DND-41 (cell line): ENCODE data around the gene AMPD1.

ENCODE experiments used
- ATAC-seq: fragments of 200-7000 bp; cut with Tn5 transposase; 3 replicates; pipeline ENCODE4 v1.9.1; 2021; ENCODE audit warnings: low read depth; ENCODE audit not compliant: insufficient read depth
- DNase-seq: peaks from one replicate; pipeline ENCODE4 v3.0.0-alpha.2; 2020
- H2AFZ ChIP-seq: 2 replicates; pipeline ENCODE4 v1.6.0; 2012; ENCODE audit warnings: low read depth, low read length
- H3K27ac ChIP-seq: 2 replicates; pipeline ENCODE4 v1.5.1; 2012; ENCODE audit warnings: low read length, inconsistent platforms
- H3K27me3 ChIP-seq: fragments of 200-600 bp; sonication (generic); 2 replicates; pipeline ENCODE4 v1.6.0; 2012; ENCODE audit warnings: low read length, mild to moderate bottlenecking, inconsistent platforms; ENCODE audit not compliant: insufficient read depth, poor library complexity
- H3K36me3 ChIP-seq: 2 replicates; pipeline ENCODE4 v1.5.1; 2012; ENCODE audit warnings: low read length, inconsistent platforms; ENCODE audit not compliant: insufficient read depth
- H3K4me1 ChIP-seq: 2 replicates; pipeline ENCODE4 v1.5.1; 2012; ENCODE audit warnings: mild to moderate bottlenecking, low read length; ENCODE audit not compliant: insufficient read depth
- H3K4me2 ChIP-seq: 2 replicates; pipeline ENCODE4 v1.6.0; 2012; ENCODE audit warnings: mild to moderate bottlenecking, moderate library complexity, low read length, inconsistent platforms; ENCODE audit not compliant: insufficient read depth
- H3K4me3 ChIP-seq, 2 experiments: fragments of 200-600 bp in 1 of 2; shearing (Covaris generic) in 1 of 2; 2 replicates each; pipeline ENCODE4 v1.5.1; 2012 to 2016; ENCODE audit warnings: inconsistent platforms in 2 of 2, low read length in 2 of 2, mild to moderate bottlenecking in 2 of 2, low read depth in 1 of 2, moderate library complexity in 1 of 2
- H3K79me2 ChIP-seq: 2 replicates; pipeline ENCODE4 v1.6.0; 2012; ENCODE audit warnings: low read length, inconsistent platforms; ENCODE audit not compliant: insufficient read depth
- H3K9ac ChIP-seq: 2 replicates; pipeline ENCODE4 v1.6.0; 2012; ENCODE audit warnings: low read depth, mild to moderate bottlenecking, inconsistent platforms, low read length, moderate library complexity
- H3K9me3 ChIP-seq: 2 replicates; pipeline ENCODE4 v1.5.1; 2012; ENCODE audit warnings: low read length, moderate library complexity, mild to moderate bottlenecking, inconsistent platforms; ENCODE audit not compliant: insufficient read depth, severe bottlenecking
- H4K20me1 ChIP-seq: 2 replicates; pipeline ENCODE4 v1.6.0; 2012; ENCODE audit warnings: low read length; ENCODE audit not compliant: insufficient read depth
- EZH2 ChIP-seq: IDR thresholded peaks from 3 replicates; pipeline ENCODE4 v1.6.1; 2012; ENCODE audit warnings: borderline replicate concordance, low read depth, mild to moderate bottlenecking, moderate library complexity, low read length, inconsistent platforms; ENCODE audit not compliant: severe bottlenecking
- TF ChIP-seq, protein P1 (sequence below): IDR thresholded peaks from 2 replicates; pipeline ENCODE4 v1.5.1; 2012; ENCODE audit warnings: borderline replicate concordance, low read length, moderate library complexity, mild to moderate bottlenecking; ENCODE audit not compliant: poor library complexity, severe bottlenecking; ENCODE audit errors: extremely low read depth

Gene AMPD1

DNA sequence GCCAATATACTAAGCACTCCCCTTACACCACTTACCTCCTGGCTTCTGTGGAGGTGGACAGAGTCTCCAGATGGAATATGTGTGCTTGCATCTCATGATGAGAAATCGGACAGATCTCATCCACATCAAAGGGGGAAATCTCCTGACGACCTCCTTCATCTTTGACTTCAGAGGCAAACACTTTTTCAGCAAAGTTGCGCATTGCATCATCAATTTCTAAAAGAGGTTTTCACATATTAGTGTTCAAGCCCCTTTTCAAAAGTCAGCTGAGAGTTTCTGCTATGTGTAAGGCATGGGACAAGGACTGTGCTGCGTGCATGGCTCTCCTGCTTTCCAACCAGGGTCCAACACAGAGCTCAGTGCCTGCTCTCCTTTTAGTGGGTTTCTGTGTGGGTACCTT, 6.8 kb downstream of the AMPD1 start:
- Histone ChIP-seq H2AFZ (no peak overlapping the region), H3K9me3 (no peaks in the 10 kb centered on the region), H3K9ac (no peak overlapping the region), H4K20me1 (no peaks in the 10 kb centered on the region), H3K79me2 (no peaks in the 10 kb centered on the region), H3K36me3 (no peaks in the 10 kb centered on the region), H3K27ac (no peak overlapping the region), H3K4me3 (no peak overlapping the region), H3K27me3 (peaks cover 15% of the 10 kb centered on the region), H3K4me2 (no peak overlapping the region), H3K4me1 (no peaks in the 10 kb centered on the region)
- ATAC-seq, result no peak
- TF ChIP-seq, protein P1, sequence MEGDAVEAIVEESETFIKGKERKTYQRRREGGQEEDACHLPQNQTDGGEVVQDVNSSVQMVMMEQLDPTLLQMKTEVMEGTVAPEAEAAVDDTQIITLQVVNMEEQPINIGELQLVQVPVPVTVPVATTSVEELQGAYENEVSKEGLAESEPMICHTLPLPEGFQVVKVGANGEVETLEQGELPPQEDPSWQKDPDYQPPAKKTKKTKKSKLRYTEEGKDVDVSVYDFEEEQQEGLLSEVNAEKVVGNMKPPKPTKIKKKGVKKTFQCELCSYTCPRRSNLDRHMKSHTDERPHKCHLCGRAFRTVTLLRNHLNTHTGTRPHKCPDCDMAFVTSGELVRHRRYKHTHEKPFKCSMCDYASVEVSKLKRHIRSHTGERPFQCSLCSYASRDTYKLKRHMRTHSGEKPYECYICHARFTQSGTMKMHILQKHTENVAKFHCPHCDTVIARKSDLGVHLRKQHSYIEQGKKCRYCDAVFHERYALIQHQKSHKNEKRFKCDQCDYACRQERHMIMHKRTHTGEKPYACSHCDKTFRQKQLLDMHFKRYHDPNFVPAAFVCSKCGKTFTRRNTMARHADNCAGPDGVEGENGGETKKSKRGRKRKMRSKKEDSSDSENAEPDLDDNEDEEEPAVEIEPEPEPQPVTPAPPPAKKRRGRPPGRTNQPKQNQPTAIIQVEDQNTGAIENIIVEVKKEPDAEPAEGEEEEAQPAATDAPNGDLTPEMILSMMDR, result no peak
- TF ChIP-seq EZH2, result no peak
- no peak for DNase-seq

DNA sequence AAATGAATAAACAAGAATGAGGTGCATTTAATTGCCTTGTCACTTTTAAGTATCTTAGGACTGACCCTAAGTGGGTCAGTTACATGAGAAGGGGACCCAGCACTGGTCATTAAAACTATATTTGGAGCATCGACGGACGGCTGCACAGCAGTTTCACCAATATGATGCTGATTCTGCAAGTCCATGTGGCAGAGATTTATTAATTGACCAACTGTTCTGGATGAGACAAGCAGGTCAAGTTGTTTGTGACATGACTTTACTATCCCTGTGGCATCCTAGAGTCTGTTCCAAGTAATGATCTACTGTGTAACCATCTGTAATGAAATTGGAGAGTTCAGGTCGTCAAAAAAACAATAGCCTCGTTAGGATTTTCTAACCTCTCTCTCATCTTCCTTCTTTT, 9.5 kb downstream of the AMPD1 start:
- Histone ChIP-seq H3K9me3 (no peaks in the 10 kb centered on the region), H3K4me3 (no peak overlapping the region)

DNA sequence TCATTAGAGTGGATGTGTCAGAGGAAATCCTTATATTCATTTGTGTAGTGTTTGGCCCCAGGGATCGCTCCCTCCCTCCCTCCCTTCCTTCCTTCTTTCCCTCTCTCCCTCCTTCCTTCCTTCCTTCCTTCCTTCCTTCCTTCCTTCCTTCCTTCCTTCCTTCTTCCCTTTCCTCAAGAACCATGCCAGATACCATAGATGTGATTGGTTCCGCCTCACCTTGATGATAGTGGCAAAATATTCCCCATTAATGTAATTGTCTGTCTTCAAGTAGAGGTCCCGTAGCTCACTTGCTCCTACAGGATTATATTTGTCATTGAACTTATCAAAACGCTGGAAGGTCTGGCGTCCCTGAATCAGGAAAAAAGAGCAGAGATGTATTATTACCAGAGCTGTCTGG, 17.7 kb downstream of the AMPD1 start:
- Histone ChIP-seq H3K27ac (no peak overlapping the region), H2AFZ (no peak overlapping the region), H3K9ac (no peak overlapping the region), H3K9me3 (no peaks in the 10 kb centered on the region), H4K20me1 (no peaks in the 10 kb centered on the region), H3K4me3 (no peak overlapping the region), H3K27me3 (peaks cover 8% of the 10 kb centered on the region), H3K4me1 (no peaks in the 10 kb centered on the region), H3K4me2 (no peak overlapping the region), H3K36me3 (no peaks in the 10 kb centered on the region), H3K79me2 (no peaks in the 10 kb centered on the region)
- ATAC-seq, result no peak
- TF ChIP-seq, protein P1, result no peak
- TF ChIP-seq EZH2, result no peak
- no peak for DNase-seq

More for the DNA sequence above, 9.5 kb downstream of the AMPD1 start:
- Histone ChIP-seq H3K27ac (no peak overlapping the region), H3K4me2 (no peak overlapping the region), H3K27me3 (peaks cover 15% of the 10 kb centered on the region), H4K20me1 (no peaks in the 10 kb centered on the region), H3K36me3 (no peaks in the 10 kb centered on the region), H3K4me1 (no peaks in the 10 kb centered on the region), H3K79me2 (no peaks in the 10 kb centered on the region), H2AFZ (no peak overlapping the region), H3K9ac (no peak overlapping the region)
- ATAC-seq (no peak), DNase-seq (no peak)
- TF ChIP-seq, protein P1, result no peak
- TF ChIP-seq EZH2, result no peak

DNA sequence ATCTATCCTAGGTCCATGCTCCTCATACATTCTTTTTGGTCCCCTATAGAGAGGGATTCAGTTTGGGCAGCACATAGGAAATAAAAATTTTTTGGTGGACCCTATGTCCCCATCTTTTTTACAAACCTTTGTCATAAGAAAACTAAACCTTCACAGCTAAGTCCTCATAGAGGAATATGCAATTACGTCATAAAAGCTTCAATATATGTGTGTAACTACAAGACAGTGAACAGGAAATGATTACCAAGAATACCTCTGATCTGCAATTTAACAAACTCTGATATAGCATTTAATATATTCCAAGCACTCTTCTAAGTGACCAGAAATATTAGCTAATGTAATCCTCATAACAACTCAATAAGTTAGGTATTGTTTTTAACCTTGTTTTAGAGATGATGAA, 19.2 kb downstream of the AMPD1 start:
- no peak overlapping the region for H3K4me3 ChIP-seq
- no peaks in the 10 kb centered on the region for H3K4me1 ChIP-seq
- H3K9ac ChIP-seq, result no peak overlapping the region
- H3K36me3 ChIP-seq, result no peaks in the 10 kb centered on the region
- ATAC-seq (no peak), DNase-seq (no peak)
- no peaks in the 10 kb centered on the region for H3K9me3 ChIP-seq
- no peak overlapping the region for H3K27ac ChIP-seq
- no peak overlapping the region for H3K4me2 ChIP-seq
- peaks cover 8% of the 10 kb centered on the region for H3K27me3 ChIP-seq
- no peaks in the 10 kb centered on the region for H4K20me1 ChIP-seq
- no peaks in the 10 kb centered on the region for H3K79me2 ChIP-seq
- H2AFZ ChIP-seq, result no peak overlapping the region
- no peak for TF ChIP-seq EZH2
- TF ChIP-seq, protein P1, result no peak
